GM21367 (cell line): Measurements from ENCODE around the gene TMEM82.

ENCODE experiments used
- ATAC-seq: cut with Tn5 transposase; IDR thresholded peaks from one replicate; pipeline ENCODE4 v1.9.1; 2021; ENCODE audit not compliant: unreplicated experiment

Gene TMEM82

GRCh38 chr1:15755646-15756040 lies 13.3 kb downstream of the TMEM82 start:
- ATAC-seq = no peak

GRCh38 chr1:15756143-15757015 lies 14.1 kb downstream of the TMEM82 start:
- ATAC-seq = no peak

- no peak for ATAC-seq
These were observed 14.8 kb downstream of the TMEM82 start for GRCh38 chr1:15757016-15757543.

- ATAC-seq = no peak
These were observed 15.5 kb downstream of the TMEM82 start for GRCh38 chr1:15757575-15758342.

- no peak for ATAC-seq
These were observed 16.1 kb downstream of the TMEM82 start, which contains the start of gene FBLIM1 for GRCh38 chr1:15758343-15758931. FBLIM1 (plus strand) TSS chr1:15758795; CDS start chr1:15764984, 6,189 bp downstream.

GRCh38 chr1:15758953-15759661 lies 16.8 kb downstream of the TMEM82 start:
- no peak for ATAC-seq

GRCh38 chr1:15760520-15761211 lies 18.4 kb downstream of the TMEM82 start:
- ATAC-seq = no peak

- no peak for ATAC-seq
These were observed 19.2 kb downstream of the TMEM82 start for GRCh38 chr1:15761366-15762128.

GRCh38 chr1:15762546-15762945 lies 20.2 kb downstream of the TMEM82 start:
- no peak for ATAC-seq

- ATAC-seq = no peak
These were observed 22.0 kb downstream of the TMEM82 start for GRCh38 chr1:15764269-15764764.

GRCh38 chr1:15764890-15765289 lies 22.6 kb downstream of the TMEM82 start:
- no peak for ATAC-seq

- ATAC-seq = no peak
These were observed 23.3 kb downstream of the TMEM82 start for GRCh38 chr1:15765495-15766194.

- ATAC-seq = no peak
These were observed 25.6 kb downstream of the TMEM82 start for GRCh38 chr1:15767941-15768340.

- no peak for ATAC-seq
These were observed 26.1 kb downstream of the TMEM82 start for GRCh38 chr1:15768388-15768787.

- no peak for ATAC-seq
These were observed 28.1 kb downstream of the TMEM82 start for GRCh38 chr1:15770313-15770962.

GRCh38 chr1:15771836-15772515 lies 29.7 kb downstream of the TMEM82 start:
- ATAC-seq = no peak

- ATAC-seq = no peak
These were observed 33.4 kb downstream of the TMEM82 start for GRCh38 chr1:15775706-15776105.
